A673 (cell line): ENCODE results near the gene TBXA2R.

ENCODE experiments used
- CTCF ChIP-seq: fragments of 300-800, 200-600 bp; sonication (generic); conservative IDR thresholded peaks from 2 replicates; pipeline ENCODE4 v1.5.1; 2017; ENCODE audit warnings: low read depth, mild to moderate bottlenecking, antibody characterized with exemption, low read length, moderate library complexity, mixed read lengths
- EZH2 ChIP-seq: fragments of 200-600 bp; sonication (generic); IDR thresholded peaks from 2 replicates; pipeline ENCODE4 v1.6.1; 2017; ENCODE audit warnings: borderline replicate concordance, low read depth, mild to moderate bottlenecking, mixed read lengths, antibody characterized with exemption, low read length; ENCODE audit not compliant: poor library complexity, severe bottlenecking

GRCh38 chr19:3585301-3586126 lies 21.2 kb downstream of the TBXA2R start, which contains the start of gene GIPC3:
- TF ChIP-seq EZH2 (no peak), CTCF (no peak)
